Raji (cell line): ENCODE data around the gene CCDC194.

Experiments
- POLR2A ChIP-seq: IDR thresholded peaks from 2 replicates; pipeline ENCODE4 v1.6.1; 2011; ENCODE audit warnings: low read depth, low read length, control low read depth; ENCODE audit not compliant: insufficient read depth

The CCDC194 gene

DNA sequence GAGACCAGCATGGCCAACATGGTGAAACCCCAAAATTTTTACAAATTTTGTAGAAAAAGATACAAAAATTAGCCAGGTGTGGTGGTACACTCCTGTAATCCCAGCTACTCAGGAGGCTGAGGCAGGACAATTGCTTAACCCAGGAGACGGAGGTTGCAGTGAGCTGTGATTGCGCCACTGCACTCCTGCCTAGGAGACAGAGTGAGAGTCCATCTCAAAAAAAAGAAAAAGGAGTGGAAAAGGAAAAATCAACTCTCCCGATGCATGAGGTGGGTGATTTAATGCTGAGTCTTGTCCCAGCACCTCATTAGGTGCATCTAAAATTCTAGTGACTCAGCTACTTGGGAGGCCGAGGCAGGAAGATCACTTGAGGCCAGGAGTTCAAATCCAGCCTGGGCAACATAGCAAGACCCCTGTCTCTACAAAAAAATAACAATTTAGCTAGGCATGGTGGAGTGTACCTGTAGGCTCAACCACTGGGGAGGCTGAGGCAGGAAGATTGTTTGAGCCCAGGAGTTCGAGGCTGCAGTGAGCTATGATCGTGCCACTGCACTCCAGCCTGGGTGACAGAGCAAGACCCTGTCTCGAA lies 36.8 kb downstream of the CCDC194 start:
- no peak for TF ChIP-seq POLR2A

DNA sequence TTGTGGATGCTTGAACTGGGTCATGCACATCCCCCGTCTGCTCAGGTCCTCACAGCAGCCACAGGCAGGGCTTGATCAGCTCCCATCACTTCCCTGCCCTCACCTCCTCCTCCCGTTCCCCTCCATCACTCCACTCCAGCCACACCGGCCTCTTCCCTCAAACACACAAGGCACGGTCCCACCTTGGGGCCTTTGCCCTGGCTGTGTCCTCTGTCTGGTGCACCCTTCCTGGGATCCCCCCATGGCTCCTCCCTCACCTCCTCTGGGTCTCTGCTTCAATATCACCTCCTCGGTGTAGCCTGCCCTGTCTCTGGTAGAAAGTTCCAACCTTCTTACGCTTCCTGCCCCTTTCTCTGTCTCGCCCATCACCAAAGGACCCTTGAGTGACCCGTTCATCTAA lies 40.6 kb downstream of the CCDC194 start:
- no peak for TF ChIP-seq POLR2A

DNA sequence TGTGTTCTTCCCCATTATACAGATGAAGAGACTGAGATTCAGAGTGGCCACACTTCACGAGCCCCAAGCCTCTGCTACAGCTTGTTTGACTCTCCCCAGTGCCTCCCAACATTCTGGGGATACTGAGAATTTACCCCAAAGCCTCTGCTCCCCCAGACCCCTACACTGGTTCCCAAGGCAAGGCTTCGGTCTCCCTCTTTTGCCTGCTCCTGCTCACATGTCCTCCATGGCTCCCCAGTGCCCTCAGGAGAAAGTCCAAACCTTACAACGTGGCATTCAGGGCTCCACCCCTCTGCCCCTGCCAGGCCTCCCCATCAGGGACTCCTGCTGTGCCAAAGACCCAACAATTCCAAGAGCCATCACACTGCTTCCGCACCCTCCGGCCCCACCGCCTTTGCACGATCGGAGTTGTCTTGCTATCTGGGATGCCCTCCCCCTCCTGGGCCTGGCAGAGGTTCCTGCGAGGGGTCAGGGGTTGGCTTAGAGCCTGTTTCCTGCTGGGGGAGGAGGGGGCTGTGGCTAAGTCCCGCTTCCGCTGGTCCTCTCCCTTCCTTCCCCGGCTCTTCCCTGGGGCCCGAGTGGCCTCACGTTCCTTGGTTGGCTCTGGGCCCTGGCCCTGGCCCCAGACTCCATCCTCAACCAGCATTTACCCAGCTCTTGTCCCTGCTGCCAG lies 41.3 kb downstream of the CCDC194 start:
- TF ChIP-seq POLR2A = no peak

DNA sequence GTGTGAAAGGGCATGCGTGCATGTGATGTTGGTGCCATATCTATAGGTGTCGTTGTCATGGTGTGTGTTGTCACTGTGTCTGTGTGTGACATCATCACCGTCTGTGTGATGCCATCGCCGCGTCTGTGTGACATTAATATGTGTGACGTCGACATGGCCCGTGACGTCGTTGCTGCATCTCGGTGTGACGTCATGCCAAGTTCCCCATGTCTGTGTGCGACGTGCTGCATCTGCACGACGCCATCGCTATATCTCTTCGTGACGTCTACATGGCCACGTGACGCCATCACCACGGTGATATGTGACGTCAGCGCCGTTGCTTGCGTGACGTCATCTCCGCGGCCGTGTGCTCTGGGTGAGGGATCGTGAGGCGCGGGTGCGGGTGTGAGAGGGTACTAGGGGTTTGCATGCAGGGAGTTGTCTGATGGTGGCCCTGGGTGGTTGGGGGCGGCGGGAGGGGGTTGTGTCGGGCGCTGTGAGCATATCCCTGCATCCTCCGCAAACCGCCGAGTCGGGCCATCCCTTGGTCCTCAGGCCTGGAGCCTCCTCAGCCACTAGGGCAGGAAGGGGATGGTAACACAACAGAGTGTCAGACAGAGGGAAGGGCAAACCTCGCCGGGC lies 42.1 kb downstream of the CCDC194 start:
- no peak for TF ChIP-seq POLR2A

- TF ChIP-seq POLR2A = no peak
Observed at GRCh38 chr19:17348700-17349099, 45.3 kb downstream of the CCDC194 start.

DNA sequence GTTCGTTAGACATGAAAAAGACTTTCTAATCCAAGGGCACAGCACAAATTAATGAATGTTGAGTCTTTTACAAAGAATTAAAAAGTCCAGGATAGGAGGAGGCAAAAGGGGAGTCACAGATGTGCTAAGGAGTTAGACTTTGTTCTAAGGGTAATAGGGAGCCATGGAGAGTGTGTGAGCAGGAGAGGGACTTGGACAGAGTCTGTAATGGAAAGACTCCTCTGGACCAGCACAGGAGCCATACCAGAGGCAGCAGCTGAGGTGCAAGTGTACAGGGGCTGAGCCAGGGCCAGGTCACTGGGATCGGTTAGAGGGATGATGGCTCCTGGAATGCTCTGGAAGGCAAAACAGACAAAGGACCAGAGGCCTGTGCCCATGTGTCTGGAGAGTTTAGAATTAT lies 46.1 kb downstream of the CCDC194 start:
- TF ChIP-seq POLR2A = no peak

DNA sequence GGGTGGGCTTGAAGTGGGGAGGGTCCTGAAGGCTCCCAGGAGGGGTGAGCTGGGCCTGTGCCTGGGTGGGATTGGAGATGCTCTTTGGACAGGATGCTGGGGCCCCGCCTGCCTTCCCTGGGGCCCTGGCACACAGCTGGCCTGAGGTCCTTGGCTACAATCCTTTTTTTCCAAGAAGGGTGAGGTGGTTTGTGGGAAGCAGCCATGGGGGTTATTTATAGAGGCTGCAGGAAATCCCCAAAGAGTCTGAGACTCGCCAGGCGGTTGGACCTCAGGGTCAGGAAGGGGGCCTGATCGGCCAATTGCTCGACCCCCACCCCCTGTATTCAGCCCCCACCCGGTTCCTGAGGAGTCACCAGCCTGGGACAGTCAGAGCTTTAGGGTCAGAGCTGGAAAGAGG lies 46.6 kb downstream of the CCDC194 start:
- no peak for TF ChIP-seq POLR2A

DNA sequence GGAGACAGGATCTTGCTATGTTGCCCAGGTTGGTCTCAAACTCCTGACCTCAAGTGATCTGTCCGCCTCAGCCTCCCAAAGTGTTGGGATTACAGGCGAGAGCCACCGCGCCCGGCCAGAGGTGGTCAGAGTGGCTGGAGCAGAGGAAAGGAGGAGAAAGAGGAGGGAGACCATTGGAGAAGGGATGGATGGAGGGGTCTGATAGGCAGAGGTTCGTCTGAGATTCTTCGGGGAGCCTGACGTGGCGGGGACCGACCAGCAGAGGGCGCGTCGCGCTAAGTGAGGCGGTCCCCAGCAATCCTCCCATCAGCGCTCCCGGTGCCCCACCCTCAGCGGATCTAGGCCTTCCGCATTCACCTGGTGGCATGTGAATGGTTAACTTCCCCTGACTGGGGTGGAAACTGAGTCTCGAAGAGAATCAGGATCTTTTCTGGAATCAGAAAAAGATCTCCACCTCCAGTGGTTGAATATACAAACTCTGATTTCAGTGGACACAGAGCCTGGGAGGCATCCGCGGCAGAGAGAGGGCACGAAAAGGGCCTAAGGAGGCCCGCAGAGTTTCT lies 47.8 kb downstream of the CCDC194 start:
- no peak; the same call in 1 of the 2 replicates for TF ChIP-seq POLR2A

DNA sequence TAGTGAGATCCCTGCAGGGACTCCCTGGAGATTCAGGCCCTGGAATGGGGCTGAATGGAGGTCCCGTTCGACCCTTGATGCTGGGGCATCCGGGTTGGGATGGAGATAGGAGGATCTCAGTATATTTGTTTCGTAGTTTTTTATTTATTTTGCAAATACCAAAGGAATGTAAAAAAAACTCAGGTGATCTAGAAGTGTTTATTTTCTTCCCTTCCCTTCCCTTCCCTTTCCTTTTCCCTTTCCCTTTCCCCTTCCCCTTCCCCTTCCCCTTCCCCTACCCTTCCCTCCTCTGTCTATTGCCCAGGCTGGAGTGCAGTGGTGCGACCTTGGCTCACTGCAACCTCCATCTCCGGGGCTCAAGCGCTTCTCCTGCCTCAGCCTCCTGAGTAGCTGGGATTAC lies 52.2 kb downstream of the CCDC194 start:
- no peak for TF ChIP-seq POLR2A

DNA sequence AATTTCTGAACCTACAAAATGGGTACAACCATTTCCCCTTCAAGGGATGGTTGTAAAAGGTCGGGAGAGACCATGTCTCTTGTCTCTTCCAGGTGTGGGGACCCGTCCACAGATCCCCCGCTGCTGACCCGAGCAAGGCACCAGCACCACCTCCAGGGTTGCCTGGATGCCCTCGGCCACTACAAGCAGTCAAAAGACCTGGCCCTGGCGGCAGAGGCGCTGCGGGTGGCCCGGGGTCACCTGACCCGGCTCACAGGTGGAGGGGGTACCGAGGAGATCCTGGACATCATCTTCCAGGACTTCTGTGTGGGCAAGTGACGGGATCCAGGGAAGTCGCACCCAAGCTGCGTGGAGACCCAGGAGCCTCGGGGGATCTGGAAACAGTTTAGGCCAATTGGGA lies 52.6 kb downstream of the CCDC194 start:
- no peak for TF ChIP-seq POLR2A

DNA sequence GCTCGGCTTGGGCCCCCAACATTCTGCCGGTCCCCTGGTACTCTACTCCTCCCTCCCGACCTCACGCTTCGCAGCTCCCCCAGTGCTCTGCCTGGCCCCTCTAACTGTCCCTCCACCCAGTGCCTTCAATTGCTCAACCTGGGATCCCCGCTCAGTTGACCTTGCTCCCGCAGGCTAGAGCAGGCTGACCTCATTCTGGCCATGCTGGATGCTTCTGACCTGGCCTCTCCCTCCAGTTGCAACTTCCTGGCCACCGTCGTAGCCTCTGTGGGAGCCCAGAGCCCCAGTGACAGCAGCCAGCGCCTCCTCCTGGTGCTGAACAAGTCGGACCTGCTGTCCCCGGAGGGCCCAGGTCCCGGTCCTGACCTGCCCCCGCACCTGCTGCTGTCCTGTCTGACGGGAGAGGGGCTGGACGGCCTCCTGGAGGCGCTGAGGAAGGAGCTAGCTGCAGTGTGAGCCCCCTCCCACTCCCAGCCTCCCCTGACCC lies 53.1 kb downstream of the CCDC194 start:
- no peak for TF ChIP-seq POLR2A
